PFSK-1 (cell line): ENCODE data around the gene KDM4C.

Experiments
- POLR2AphosphoS5 ChIP-seq: IDR thresholded peaks from 2 replicates; pipeline ENCODE4 v1.6.1; 2012; ENCODE audit warnings: low read depth, mild to moderate bottlenecking, control low read depth, low read length, moderate library complexity
- SIN3A ChIP-seq: IDR thresholded peaks from 2 replicates; pipeline ENCODE4 v1.6.1; 2012; ENCODE audit warnings: mild to moderate bottlenecking, low read length, moderate library complexity, borderline replicate concordance; ENCODE audit not compliant: insufficient read depth

DNA sequence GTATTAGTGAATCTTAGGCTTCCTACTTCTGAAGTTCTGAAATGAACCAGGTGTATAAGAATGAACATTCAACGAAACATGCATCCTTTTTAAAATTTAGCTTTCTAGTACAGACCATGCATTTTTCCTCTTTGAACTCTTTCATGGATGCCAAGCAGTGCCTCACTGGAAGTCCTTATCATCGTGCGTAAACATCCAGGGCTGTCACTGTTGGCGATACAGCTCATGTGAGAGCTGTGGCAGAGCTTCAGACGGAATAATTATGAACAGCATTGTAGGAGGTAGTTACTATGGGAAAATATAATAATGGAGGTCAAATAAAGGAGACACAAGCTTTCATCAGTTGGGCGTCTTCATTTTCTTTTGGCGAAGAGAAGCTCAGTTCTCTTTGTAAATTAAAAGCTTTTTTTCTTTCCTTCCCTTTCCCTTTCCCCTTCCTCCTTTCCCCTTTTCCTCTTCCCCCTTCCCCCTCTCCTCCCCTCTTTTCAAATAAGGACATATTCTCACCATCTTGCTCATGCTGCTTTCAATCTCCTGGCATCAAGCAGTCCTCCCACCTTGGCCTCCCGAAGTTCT, 167.3 kb downstream of the KDM4C start:
- TF ChIP-seq POLR2AphosphoS5 (no peak), SIN3A (no peak)
